Erythroblast (primary cell): ENCODE measurements around the gene ARHGAP20.

Experiments used
- GATA1 ChIP-seq: IDR thresholded peaks from 2 replicates; pipeline ENCODE4 v1.6.1; 2011; ENCODE audit warnings: low read depth, mild to moderate bottlenecking, control low read depth, low read length, moderate library complexity
- POLR2A ChIP-seq: IDR thresholded peaks from 2 replicates; pipeline ENCODE4 v1.6.1; 2011; ENCODE audit warnings: mild to moderate bottlenecking, low read length

DNA sequence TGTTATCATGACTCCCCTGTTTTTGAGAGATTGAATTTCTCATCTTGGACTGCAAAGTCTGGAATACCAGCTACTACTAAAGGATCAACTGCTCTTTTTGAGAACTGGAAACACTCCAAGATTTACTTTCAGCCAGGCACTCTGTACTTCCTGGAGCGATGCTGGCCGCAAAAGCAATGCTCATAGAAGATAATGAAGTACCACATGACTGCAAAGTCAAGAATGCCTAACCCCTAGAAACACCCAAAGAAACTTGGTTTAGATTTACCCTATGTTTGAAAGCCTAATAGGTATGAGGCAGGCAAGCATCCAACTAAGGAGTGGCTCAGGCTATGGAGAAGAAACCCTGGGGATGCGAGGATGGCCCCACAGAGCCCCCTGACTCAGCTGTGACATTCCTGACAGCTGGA lies 47.7 kb upstream of the ARHGAP20 start:
- TF ChIP-seq POLR2A (no peak), GATA1 (no peak)
